ENCODE results near the gene SECISBP2.
"Not testable (repeated sequence)": the region's sequence is repeated elsewhere in the genome, so short reads cannot be mapped to it uniquely, and the experiment has no call there.

SECISBP2 gene

GRCh38 chr9:89364666-89365531 is 46.6 kb downstream of the SECISBP2 start:
- DNase-seq (ENCODE audit: low read depth) = no peak

- no peak for DNase-seq (ENCODE audit: low read depth)
Measured at GRCh38 chr9:89365532-89365912, 47.2 kb downstream of the SECISBP2 start.

- no peak for DNase-seq (ENCODE audit: low read depth)
Measured at GRCh38 chr9:89366711-89367110, 48.4 kb downstream of the SECISBP2 start.

GRCh38 chr9:89367281-89367680 is 49.0 kb downstream of the SECISBP2 start:
- DNase-seq (ENCODE audit: low read depth) = no peak

GRCh38 chr9:89367726-89368437 is 49.6 kb downstream of the SECISBP2 start:
- no peak for DNase-seq (ENCODE audit: low read depth)

- no peak for DNase-seq (ENCODE audit: low read depth)
Measured at GRCh38 chr9:89368550-89368949, 50.2 kb downstream of the SECISBP2 start.

- DNase-seq (ENCODE audit: low read depth) = no peak
Measured at GRCh38 chr9:89368978-89369377, 50.7 kb downstream of the SECISBP2 start.

GRCh38 chr9:89370593-89370992 is 52.3 kb downstream of the SECISBP2 start:
- no peak for DNase-seq (ENCODE audit: low read depth)

- not testable (repeated sequence) for DNase-seq (ENCODE audit: low read depth)
Measured at GRCh38 chr9:89371791-89372190, 53.5 kb downstream of the SECISBP2 start.

- no peak for DNase-seq (ENCODE audit: low read depth)
Measured at GRCh38 chr9:89372230-89372816, 54.0 kb downstream of the SECISBP2 start.

GRCh38 chr9:89372979-89373378 is 54.7 kb downstream of the SECISBP2 start:
- no peak for DNase-seq (ENCODE audit: low read depth)

- DNase-seq (ENCODE audit: low read depth) = no peak
Measured at GRCh38 chr9:89374176-89374575, 55.9 kb downstream of the SECISBP2 start.

GRCh38 chr9:89375191-89375760 is 57.0 kb downstream of the SECISBP2 start:
- DNase-seq (ENCODE audit: low read depth) = no peak

- no peak for DNase-seq (ENCODE audit: low read depth)
Measured at GRCh38 chr9:89376286-89376685, 58.0 kb downstream of the SECISBP2 start.

- no peak for DNase-seq (ENCODE audit: low read depth)
Measured at GRCh38 chr9:89376741-89377351, 58.5 kb downstream of the SECISBP2 start.

- no peak for DNase-seq (ENCODE audit: low read depth)
Measured at GRCh38 chr9:89377411-89377810, 59.1 kb downstream of the SECISBP2 start.

- no peak for DNase-seq (ENCODE audit: low read depth)
Measured at GRCh38 chr9:89378541-89378940, 60.2 kb downstream of the SECISBP2 start.

- no peak for DNase-seq (ENCODE audit: low read depth)
Measured at GRCh38 chr9:89379031-89379430, 60.7 kb downstream of the SECISBP2 start.

GRCh38 chr9:89379508-89380115 is 61.3 kb downstream of the SECISBP2 start:
- DNase-seq (ENCODE audit: low read depth) = no peak

GRCh38 chr9:89380437-89381307 is 62.4 kb downstream of the SECISBP2 start:
- DNase-seq (ENCODE audit: low read depth) = no peak

- no peak for DNase-seq (ENCODE audit: low read depth)
Measured at GRCh38 chr9:89381308-89381609, 63.0 kb downstream of the SECISBP2 start.

All from stimulated activated CD8-positive, alpha-beta memory T cell treated with anti-CD3 and anti-CD28 coated beads, Interleukin-4, amount 100 ng/mL, for 24 hours (primary cell).